RPMI7951 (cell line): ENCODE results near the gene EGFL7. TPM values are rescaled to one million over a fixed set of nuclear protein-coding genes. Genes with fewer than 3 reads are reported as not detected.
"Not testable (repeated sequence)": the region's sequence is repeated elsewhere in the genome, so short reads cannot be mapped to it uniquely, and the experiment has no call there.

ENCODE experiments used
- DNase-seq: peaks from one replicate; pipeline ENCODE4 v3.0.0-alpha.2; 2012; ENCODE audit warnings: low read depth
- total RNA-seq: library from RNA; depleted of rRNA; stranded (reverse); fragments of >200 nt; shearing (Covaris generic); gene quantifications from 2 replicates; pipeline ENCODE4 v1.2.3, GENCODE V29; 2014

The EGFL7 gene
- total RNA-seq, 1 experiment from 2014 or later, result 1.6 TPM

- no peak for DNase-seq
These were observed 38.3 kb upstream of the EGFL7 start for GRCh38 chr9:136624184-136624951.

DNA sequence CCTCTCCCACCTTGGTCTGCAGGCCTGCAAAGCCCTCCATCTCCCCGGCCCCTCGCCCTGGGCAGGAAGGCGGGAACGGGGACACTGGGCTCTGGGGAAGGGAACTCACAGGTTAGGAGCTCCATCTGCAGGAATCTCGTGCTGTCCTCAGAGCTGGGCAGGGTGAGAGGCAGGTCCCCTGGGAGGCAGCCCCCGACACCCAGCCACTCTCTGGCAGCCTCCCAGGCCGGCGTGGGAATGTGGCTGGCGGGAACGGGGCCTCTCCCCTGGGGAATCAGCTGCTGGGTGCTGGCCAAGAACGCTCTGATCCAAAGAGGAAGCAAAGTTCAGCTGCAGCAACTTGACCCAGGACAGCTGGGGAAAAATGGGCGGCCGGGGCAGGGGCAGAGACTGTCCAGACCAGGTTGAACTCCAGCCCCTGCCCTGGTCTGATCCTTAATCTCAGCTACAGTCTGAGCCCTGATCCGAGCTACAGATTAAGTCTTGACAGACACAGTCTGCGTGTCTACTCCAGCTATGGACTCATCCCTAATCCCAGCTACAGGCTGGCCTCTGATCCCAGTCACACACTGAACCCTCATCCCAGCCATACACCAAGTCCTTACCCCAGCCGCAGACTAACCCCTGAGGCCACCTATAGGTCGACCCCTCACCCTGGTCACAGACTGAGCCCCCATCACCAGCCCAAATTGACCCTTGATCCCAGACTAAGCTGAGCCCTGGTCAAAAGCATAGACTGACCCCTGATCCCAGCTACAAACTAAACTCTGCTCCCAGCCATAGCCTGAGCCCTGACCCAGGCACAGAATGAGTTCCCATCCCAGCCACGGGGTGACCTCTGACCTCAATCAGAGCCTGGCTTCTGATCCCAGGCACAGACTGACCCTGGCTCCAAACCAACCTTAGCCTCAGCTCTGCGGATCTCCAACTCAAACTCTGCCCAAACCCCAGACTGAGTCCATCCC is 37.3 kb upstream of the EGFL7 start:
- DNase-seq, result peak; percentile 30

DNA sequence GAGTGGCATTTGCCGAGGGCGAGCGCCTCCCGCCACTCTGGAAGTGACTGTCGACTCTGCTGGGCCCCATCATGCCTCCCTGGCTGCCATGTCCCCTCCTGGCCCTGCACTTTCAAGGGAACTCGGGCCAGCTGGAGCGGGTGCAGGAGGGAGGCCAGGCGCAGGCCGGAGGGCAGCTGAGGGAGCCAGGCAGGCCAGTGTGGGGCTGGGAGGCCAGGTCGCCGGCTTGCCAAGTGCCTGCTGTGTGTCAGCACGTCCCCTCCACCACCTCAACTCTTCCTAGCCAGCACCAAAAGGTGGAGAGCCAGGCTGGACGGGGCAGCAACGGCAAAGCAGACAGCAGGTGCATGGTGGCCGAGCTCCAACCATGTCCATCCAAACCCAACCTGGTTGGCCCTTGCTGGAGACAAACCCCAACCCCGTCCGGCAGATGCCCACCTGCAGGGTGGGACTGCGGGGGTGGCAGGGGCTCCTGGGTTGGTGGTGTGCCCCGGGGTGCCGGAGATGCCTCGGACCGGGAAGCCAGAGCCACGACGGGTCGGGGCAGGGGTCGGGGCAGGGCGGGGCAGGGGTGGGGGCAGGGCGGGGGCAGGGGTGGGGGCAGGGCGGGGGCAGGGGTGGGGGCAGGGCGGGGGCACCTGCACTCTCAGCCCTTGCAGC is 36.5 kb upstream of the EGFL7 start:
- no peak for DNase-seq

GRCh38 chr9:136626740-136627642 is 35.7 kb upstream of the EGFL7 start:
- DNase-seq, result no peak

DNA sequence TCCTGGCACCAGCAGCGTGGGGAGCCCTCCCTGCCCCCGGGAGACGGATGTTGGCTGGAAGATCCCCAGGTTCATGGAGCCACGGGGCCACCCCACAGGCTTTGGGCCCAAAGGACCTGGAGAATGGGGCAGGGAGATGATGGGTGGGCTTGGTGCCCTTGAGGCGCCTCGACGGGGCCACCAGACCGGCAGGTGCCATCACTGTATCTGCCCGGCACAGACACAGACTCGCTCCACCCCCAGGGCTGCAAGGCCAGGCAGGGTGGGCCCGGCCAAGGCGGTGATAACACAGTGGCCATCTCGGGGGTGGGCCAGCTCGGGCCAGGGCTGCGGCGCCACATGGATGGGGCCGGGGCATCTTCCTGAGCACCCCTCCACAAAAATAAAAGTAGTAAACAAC is 35.0 kb upstream of the EGFL7 start:
- DNase-seq, result no peak

DNA sequence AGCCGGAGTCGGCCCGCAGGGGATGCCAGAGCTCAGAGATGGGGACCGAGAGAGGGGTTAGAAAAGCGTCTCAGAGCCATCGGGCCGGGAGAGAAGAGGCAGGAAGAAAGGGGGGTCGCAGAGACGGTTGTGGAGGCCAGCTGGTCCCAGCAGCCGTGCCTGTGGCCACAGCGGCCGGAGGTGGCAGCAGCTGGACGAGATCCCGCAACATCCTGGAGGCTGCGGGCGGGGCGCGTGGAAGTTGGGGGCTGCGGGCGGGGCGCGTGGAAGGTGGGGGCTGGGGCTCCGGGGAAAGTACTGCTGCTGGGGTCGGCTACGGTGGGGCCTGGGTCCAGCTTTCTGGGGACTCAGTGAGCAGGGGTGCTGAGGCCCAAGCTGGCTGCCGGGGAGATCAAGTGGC is 34.4 kb upstream of the EGFL7 start:
- DNase-seq, result no peak

- no peak for DNase-seq
These were observed 33.5 kb upstream of the EGFL7 start for GRCh38 chr9:136629001-136629878.

DNA sequence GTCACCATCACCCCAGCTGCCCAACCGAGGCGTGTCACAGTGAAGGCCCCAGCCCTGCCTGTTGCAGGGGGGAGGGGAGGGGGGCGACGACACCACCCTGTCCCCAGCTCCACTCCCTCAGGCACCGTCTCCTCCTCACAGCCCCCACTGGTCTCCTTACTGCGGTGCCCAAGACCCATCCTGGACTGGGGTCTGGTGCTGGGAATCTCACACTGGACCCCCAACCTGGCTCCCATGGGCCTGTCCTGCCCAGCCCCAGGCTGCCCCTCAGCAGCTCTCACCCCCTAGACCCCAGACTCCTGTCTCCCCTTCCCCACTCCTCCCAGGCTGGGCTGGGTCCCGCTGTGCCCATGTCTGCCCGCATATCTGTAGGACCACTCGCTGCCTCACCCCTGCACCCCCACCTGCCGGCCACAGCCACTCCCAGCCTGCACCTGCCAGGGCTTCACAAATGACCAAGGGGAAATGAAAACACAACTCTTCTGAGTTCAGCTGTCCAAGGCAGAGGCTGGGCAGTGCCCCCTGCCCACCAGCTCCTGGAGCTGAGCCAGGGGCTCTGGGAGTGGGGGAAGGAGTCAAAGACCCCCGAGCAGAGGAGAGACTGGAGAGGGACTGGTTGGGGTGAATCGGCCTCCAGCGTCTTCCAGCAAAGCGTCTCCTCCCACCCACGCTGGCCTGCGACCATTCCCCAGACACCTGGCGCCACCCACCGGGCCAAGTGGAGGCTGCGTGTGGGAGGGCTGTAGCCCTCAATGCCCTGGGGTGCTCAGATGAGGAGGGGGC is 32.6 kb upstream of the EGFL7 start:
- peak; percentile 22 for DNase-seq

GRCh38 chr9:136630662-136630992 is 32.1 kb upstream of the EGFL7 start:
- no peak for DNase-seq

GRCh38 chr9:136631038-136632000 is 31.4 kb upstream of the EGFL7 start:
- DNase-seq, result peak; percentile 66

- DNase-seq, result not testable (repeated sequence)
These were observed 30.6 kb upstream of the EGFL7 start for GRCh38 chr9:136632072-136632471.

DNA sequence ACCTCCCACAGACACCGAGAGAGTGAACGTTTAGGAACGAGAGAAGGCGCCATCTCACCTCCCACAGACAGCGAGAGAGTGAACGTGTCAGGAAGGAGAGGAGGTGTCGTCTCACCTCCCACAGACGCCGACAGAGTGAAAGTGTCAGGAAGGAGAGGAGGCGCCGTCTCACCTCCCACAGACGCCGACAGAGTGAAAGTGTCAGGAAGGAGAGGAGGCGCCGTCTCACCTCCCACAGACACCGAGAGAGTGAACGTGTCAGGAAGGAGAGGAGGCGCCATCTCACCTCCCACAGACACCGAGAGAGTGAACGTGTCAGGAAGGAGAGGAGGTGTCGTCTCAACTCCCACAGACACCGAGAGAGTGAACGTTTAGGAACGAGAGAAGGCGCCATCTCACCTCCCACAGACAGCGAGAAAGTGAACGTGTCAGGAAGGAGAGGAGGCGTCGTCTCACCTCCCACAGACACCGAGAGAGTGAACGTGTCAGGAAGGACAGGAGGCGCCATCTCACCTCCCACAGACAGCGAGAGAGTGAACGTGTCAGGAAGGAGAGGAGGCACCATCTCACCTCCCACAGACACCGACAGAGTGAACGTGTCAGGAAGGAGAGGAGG is 30.1 kb upstream of the EGFL7 start:
- DNase-seq, result not testable (repeated sequence)

- DNase-seq, result peak; percentile 90
These were observed 27.8 kb upstream of the EGFL7 start for GRCh38 chr9:136634904-136635303.

DNA sequence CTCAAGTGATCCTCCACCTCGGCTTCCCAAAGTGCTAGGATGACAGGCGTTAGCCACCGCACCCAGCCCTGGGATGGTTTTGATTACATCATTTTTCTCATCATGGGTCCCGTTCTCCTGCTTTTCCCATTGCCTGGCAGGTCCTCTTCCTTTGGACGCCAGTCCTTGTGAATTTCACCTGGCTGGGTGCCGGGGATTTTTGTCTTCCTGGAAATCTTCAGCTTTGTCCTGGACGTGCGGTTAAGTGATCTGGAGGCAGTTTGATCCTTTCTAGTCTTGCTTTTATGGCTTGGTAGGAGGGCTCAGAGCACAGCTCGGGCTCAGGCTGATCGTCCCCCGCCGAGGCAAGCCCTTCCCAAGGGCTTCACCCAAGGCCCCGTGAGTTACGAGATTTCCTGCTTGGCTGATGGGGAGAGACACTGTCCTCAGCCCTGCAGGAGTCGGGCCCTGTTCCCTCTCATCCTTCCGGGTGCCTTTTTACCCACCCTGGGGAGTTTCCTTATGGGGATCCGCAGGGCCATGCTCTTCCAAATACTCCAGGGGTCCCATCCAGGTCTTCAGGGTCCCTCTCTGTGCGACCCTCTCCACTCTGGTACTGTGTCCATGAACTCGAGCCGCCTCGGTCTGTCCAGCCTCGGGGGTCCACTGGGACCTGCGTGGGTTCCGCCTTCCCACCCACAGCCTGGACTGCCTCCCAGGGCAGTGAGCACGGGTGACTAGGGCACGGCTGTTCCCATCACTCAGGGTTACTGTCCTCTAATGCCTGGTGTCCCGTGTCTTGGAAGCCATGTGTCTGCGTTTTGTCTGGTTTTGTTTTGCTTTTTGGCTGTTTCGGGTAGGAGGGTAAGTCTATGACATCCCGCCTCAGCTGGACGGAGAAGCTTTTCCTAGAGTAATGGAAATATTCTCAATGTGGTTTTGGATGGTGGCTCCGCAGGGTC is 22.3 kb upstream of the EGFL7 start:
- DNase-seq, result no peak

DNA sequence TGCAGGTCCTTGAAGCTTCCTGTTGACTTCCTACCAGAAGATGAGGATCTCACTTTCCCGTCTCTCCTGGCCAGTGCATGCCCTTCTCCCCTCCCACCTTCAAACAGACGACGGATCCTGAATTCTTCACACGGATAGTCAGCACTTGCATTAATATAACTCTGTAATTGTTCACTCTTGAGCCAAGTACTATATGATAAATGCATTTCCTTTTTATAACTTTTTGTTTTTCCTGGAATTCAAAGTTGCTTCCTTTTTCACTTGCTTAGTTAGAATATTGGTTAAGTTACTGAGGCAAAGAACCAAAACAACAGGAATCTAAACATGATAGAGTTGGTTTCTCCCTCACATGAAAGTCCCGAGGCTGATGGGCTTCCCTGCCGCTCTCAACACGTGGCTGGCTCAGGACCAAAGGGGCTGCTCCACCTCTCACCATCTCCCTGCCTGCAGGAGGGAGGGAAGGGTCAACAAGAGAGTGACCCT is 20.2 kb upstream of the EGFL7 start:
- DNase-seq, result no peak

- DNase-seq, result no peak
These were observed 18.9 kb upstream of the EGFL7 start for GRCh38 chr9:136643596-136644342.
